IPS-18a (cell line): Measurements from ENCODE around the gene STAG1.

Experiments used
- H3K27ac ChIP-seq: one replicate; pipeline ENCODE4 v1.5.1; 2013; ENCODE audit warnings: low read length
- H3K27me3 ChIP-seq: one replicate; pipeline ENCODE4 v1.6.1; 2013; ENCODE audit warnings: mild to moderate bottlenecking, low read length; ENCODE audit not compliant: control insufficient read depth, insufficient read depth
- H3K36me3 ChIP-seq: one replicate; pipeline ENCODE4 v1.6.1; 2013; ENCODE audit warnings: low read depth, low read length; ENCODE audit not compliant: control insufficient read depth
- H3K4me1 ChIP-seq: one replicate; pipeline ENCODE4 v1.6.1; 2013; ENCODE audit warnings: low read depth, low read length; ENCODE audit not compliant: control insufficient read depth
- H3K4me3 ChIP-seq: one replicate; pipeline ENCODE4 v1.5.1; 2013; ENCODE audit warnings: low read length
- H3K9ac ChIP-seq: one replicate; pipeline ENCODE4 v1.6.1; 2013; ENCODE audit warnings: mild to moderate bottlenecking, low read length, moderate library complexity
- H3K9me3 ChIP-seq: one replicate; pipeline ENCODE4 v1.6.1; 2013; ENCODE audit warnings: low read depth, low read length; ENCODE audit not compliant: control insufficient read depth

The STAG1 gene

DNA sequence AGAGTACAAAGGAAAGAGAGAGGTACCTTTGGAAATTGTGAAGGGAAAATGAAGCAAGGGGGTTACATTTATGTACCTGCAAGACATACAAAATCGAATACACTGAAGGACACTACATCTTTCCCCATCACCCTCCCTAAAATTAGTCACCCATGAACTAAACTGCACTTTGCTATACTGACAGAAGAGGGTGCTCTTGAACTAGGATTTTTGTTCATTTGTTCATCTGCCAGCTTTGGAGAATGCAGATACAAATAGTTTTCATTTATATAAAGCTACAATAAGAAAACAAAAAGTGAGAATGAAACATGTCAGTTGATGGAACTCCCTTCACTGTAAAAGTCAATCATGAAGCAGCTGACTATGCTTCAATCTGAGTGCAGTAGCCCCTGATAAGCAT is 446.3 kb downstream of the STAG1 start:
- Histone ChIP-seq H3K27ac (no peak overlapping the region), H3K4me1 (no peaks in the 10 kb centered on the region), H3K9me3 (no peaks in the 10 kb centered on the region), H3K4me3 (no peak overlapping the region), H3K9ac (no peak overlapping the region), H3K27me3 (no peaks in the 10 kb centered on the region), H3K36me3 (peaks cover 3% of the 10 kb centered on the region)

DNA sequence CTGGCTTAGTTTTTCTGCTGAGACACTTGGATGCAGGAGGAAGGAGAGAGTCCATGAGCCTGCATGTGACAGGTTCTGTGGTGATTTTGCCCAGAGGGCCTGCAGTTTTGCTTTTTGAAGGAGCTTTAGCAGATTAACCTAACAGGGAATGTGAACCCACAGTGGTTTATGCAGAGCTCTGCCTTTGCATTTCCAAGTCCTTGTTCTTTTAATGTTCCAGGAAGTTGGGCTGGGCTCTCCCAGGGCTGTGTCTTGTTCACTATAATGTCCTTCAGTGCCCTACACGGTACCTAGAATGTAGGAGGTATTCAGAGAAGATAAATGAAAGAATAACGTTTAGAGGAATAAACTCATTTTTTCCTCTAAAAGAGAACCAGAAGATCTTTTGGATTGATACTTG is 451.7 kb downstream of the STAG1 start:
- peaks cover 8% of the 10 kb centered on the region for H3K36me3 ChIP-seq
- no peak overlapping the region for H3K4me3 ChIP-seq
- H3K9ac ChIP-seq, result no peak overlapping the region
- no peaks in the 10 kb centered on the region for H3K27me3 ChIP-seq
- H3K4me1 ChIP-seq, result peaks cover 10% of the 10 kb centered on the region
- no peak overlapping the region for H3K27ac ChIP-seq
- no peaks in the 10 kb centered on the region for H3K9me3 ChIP-seq

DNA sequence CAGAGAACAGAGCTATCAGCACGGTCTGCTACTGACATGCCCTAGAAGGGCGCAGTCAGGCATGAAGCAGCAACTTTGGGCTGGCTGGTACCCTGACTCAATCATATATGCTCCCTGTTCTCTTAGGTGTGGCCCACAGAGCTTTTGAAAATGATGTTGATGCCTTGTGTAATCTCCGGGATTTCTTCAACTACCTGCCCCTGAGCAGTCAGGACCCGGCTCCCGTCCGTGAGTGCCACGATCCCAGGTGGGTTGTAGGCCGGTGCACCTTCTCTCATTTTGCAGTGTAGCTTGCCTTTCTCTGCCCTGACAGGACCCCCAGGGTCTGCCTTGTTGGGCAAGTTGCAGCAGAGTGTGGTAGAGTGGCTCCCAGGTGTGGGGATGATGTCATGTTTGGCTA is 454.4 kb downstream of the STAG1 start:
- Histone ChIP-seq H3K4me1 (peaks cover 10% of the 10 kb centered on the region), H3K27ac (no peak overlapping the region), H3K27me3 (no peaks in the 10 kb centered on the region), H3K9ac (no peak overlapping the region), H3K4me3 (no peak overlapping the region), H3K36me3 (peaks cover 10% of the 10 kb centered on the region), H3K9me3 (no peaks in the 10 kb centered on the region)

DNA sequence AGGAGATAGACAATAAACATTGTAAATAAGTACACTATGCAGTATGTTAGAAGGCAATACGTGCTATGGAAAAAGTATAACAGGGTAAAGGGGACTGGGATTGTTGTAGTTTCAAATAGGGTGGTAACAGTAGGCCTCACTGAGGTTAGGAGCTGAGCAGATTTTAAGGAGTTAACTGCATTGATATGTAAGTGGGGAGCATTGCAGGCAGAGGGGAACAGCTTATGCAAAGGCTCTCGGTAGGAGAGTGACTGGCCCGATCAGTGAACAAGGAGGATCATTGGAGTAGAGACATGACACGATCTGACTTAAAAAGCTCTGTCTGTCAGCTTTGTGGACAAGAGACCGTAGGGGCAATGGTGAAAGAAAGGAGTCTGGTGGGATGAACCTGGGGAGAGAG is 455.2 kb downstream of the STAG1 start:
- Histone ChIP-seq H3K9me3 (no peaks in the 10 kb centered on the region), H3K27ac (peak overlapping the region; percentile 33), H3K4me3 (no peak overlapping the region), H3K9ac (no peak overlapping the region), H3K36me3 (peaks cover 10% of the 10 kb centered on the region), H3K4me1 (peaks cover 10% of the 10 kb centered on the region), H3K27me3 (no peaks in the 10 kb centered on the region)

DNA sequence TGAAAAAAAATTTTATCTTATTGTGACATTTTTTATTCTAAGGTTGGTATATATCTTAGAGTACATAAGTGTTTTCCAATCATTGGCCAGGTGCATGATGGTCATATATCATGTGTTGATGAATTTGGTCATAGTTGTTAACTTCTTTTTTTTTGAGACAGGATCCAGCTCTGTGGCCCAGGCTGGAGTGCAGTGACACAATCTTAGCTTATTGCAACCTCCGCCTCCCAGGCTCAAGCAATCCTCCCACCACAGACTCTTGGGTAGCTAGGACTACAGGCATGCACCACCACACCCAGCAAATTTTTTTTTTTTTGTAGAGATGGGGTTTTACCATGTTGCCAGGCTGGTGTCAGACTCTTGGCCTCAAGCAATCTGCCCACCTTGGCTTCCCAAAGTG is 458.0 kb downstream of the STAG1 start:
- Histone ChIP-seq H3K4me3 (no peak overlapping the region), H3K27me3 (no peaks in the 10 kb centered on the region), H3K4me1 (peaks cover 10% of the 10 kb centered on the region), H3K36me3 (peaks cover 5% of the 10 kb centered on the region), H3K27ac (no peak overlapping the region), H3K9me3 (no peaks in the 10 kb centered on the region), H3K9ac (no peak overlapping the region)

DNA sequence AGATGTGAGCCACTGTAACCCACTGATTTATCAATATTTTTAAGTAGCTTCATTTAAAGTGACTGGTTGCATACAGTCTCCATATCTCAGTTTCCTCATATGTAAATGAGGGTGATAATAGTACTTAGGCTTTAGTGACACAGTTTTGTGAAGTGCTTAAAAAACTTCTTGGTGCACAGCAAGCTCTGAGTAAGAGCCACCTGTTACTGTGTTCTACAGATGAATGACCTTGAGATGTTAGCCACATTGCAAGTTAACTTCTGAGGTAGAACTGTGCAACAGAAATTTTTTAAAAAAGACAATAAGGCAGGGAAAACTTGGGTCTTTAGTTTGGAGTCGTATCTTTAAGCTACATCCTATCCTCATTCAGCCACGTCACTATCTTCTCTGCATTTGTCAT is 458.9 kb downstream of the STAG1 start:
- Histone ChIP-seq H3K9ac (no peak overlapping the region), H3K4me1 (peaks cover 10% of the 10 kb centered on the region), H3K27ac (no peak overlapping the region), H3K27me3 (no peaks in the 10 kb centered on the region), H3K4me3 (no peak overlapping the region), H3K9me3 (no peaks in the 10 kb centered on the region), H3K36me3 (peaks cover 5% of the 10 kb centered on the region)

DNA sequence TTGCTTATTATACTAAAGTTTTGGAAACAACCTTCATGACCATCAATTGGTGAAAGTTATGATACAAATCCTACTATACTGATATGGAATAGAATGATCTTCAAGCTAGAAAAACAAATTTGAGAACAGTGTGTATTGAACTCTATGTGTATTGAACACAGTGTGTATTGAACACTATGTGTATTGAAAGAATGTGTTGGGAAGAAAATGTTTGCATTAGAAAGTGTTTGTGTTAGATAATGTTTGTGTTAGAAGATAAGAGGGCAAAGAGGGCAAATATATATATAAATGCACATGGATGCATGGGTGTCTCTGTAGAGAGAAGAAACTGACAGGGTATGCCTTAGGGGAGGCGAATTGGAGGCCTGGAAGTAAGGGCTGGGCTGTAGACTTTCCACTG is 459.7 kb downstream of the STAG1 start:
- Histone ChIP-seq H3K9ac (no peak overlapping the region), H3K27me3 (no peaks in the 10 kb centered on the region), H3K4me1 (peaks cover 8% of the 10 kb centered on the region), H3K4me3 (no peak overlapping the region), H3K9me3 (no peaks in the 10 kb centered on the region), H3K36me3 (peaks cover 5% of the 10 kb centered on the region), H3K27ac (no peak overlapping the region)

DNA sequence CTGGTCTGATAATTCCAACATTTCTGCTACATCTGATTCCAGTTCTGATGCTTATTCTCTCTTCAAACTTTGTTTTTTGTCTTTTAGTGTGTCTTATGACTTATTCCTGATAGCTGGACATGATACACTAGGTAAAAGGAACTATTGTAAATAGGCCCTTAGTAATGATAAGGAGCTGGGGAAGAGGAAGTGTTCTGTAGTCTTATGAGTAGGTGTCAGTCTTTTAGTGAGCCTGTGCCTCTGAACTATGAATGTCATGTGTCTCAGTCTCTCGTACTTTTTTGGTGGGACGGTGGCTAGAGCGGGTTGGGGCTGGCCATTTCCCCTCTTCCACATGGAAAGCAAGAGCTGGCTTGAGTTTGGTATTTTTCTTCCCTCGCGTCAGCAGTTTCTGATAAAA is 460.9 kb downstream of the STAG1 start:
- H3K36me3 ChIP-seq, result peaks cover 5% of the 10 kb centered on the region
- H3K9me3 ChIP-seq, result no peaks in the 10 kb centered on the region
- no peak overlapping the region for H3K9ac ChIP-seq
- no peak overlapping the region for H3K27ac ChIP-seq
- no peaks in the 10 kb centered on the region for H3K27me3 ChIP-seq
- H3K4me3 ChIP-seq, result no peak overlapping the region
- no peaks in the 10 kb centered on the region for H3K4me1 ChIP-seq
